Endothelial cell of umbilical vein (primary cell): ENCODE data around the gene CINP.

Source experiments
- EZH2 ChIP-seq: IDR thresholded peaks from 2 replicates; pipeline ENCODE4 v1.6.1; 2012; ENCODE audit warnings: borderline replicate concordance, low read depth, mild to moderate bottlenecking, moderate library complexity, low read length, inconsistent platforms; ENCODE audit not compliant: severe bottlenecking
- FOS ChIP-seq: IDR thresholded peaks from 2 replicates; pipeline ENCODE4 v1.6.1; 2011; ENCODE audit warnings: mild to moderate bottlenecking, low read length, moderate library complexity, borderline replicate concordance; ENCODE audit not compliant: insufficient read depth
- GATA2 ChIP-seq: IDR thresholded peaks from 2 replicates; pipeline ENCODE4 v1.7.0; 2011; ENCODE audit warnings: low read depth, mild to moderate bottlenecking, moderate library complexity, mixed read lengths, low read length; ENCODE audit not compliant: insufficient read length, insufficient read depth
- JUN ChIP-seq: IDR thresholded peaks from 2 replicates; pipeline ENCODE4 v1.6.1; 2011; ENCODE audit warnings: borderline replicate concordance, low read depth; ENCODE audit not compliant: insufficient read length, insufficient read depth
- MYC ChIP-seq: IDR thresholded peaks from one replicate; pipeline ENCODE4 v1.6.1; 2011; ENCODE audit warnings: mild to moderate bottlenecking, low read depth, low read length
- POLR2A ChIP-seq: IDR thresholded peaks from 2 replicates; pipeline ENCODE4 v1.6.1; 2012; ENCODE audit warnings: low read depth, mild to moderate bottlenecking, control low read depth, low read length
- POLR2AphosphoS5 ChIP-seq: IDR thresholded peaks from 2 replicates; pipeline ENCODE4 v1.6.1; 2012; ENCODE audit warnings: low read depth, mild to moderate bottlenecking, control low read depth, low read length, moderate library complexity; ENCODE audit not compliant: insufficient read depth
- TF ChIP-seq, protein P1 (sequence below), 2 donors: IDR thresholded peaks; 1 replicate in 1 of 2; 2 replicates in 1 of 2; pipeline ENCODE4 v1.5.1; 2011; ENCODE audit warnings: low read length in 2 of 2, mild to moderate bottlenecking in 2 of 2, moderate library complexity in 2 of 2, control low read depth in 1 of 2, inconsistent platforms in 1 of 2, low read depth in 1 of 2; ENCODE audit not compliant: insufficient read depth in 1 of 2; ENCODE audit errors: extremely low read depth in 1 of 2
- TF ChIP-seq, protein P2 (sequence below): IDR thresholded peaks from 2 replicates; pipeline ENCODE4 v1.6.1; 2011; ENCODE audit not compliant: insufficient read depth, insufficient read length

DNA sequence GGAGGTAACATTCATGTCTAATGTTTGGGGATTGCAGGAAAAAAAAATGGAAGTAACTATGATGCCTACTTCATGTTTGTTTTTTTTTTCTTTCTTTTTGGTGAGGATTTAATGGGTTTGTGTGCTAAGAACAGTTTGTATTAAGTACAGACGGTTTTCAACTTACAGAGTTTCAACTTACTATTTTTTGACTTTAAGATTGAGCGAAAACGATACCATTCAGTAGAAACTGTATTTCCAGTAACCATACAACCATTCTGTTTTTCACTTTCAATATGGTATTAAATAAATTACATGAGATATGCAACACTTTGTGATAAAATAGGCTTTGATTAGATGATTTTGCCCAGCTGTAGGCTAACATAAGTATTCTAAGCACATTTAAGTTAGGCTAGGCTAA, 10.4 kb upstream of the CINP start:
- TF ChIP-seq, protein P1, sequence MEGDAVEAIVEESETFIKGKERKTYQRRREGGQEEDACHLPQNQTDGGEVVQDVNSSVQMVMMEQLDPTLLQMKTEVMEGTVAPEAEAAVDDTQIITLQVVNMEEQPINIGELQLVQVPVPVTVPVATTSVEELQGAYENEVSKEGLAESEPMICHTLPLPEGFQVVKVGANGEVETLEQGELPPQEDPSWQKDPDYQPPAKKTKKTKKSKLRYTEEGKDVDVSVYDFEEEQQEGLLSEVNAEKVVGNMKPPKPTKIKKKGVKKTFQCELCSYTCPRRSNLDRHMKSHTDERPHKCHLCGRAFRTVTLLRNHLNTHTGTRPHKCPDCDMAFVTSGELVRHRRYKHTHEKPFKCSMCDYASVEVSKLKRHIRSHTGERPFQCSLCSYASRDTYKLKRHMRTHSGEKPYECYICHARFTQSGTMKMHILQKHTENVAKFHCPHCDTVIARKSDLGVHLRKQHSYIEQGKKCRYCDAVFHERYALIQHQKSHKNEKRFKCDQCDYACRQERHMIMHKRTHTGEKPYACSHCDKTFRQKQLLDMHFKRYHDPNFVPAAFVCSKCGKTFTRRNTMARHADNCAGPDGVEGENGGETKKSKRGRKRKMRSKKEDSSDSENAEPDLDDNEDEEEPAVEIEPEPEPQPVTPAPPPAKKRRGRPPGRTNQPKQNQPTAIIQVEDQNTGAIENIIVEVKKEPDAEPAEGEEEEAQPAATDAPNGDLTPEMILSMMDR (IDR thresholded peaks at IDR 0.05; ENCODE audit: extremely low read depth in 1 of 2, insufficient read depth in 1 of 2, low read depth in 1 of 2, low read length in 2 of 2), result no peak
- TF ChIP-seq POLR2A, result no peak
- TF ChIP-seq POLR2AphosphoS5, result no peak
- TF ChIP-seq EZH2, result no peak
- no peak for TF ChIP-seq FOS
- TF ChIP-seq JUN, result no peak
- TF ChIP-seq MYC, result no peak
- TF ChIP-seq, protein P2, sequence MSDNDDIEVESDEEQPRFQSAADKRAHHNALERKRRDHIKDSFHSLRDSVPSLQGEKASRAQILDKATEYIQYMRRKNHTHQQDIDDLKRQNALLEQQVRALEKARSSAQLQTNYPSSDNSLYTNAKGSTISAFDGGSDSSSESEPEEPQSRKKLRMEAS, result no peak
- TF ChIP-seq GATA2, result no peak
